Mesenchymal stem cell (in vitro differentiated cells and primary cell): Measurements from ENCODE around the gene RCOR1.

Source experiments
- DNase-seq: peaks from one replicate; pipeline ENCODE4 v3.0.0-alpha.2; 2013
- H2AFZ ChIP-seq: one replicate; pipeline ENCODE4 v1.6.1; 2013; ENCODE audit warnings: low read depth, mild to moderate bottlenecking, control low read depth, inconsistent platforms, low read length, moderate library complexity
- H2AK5ac ChIP-seq: 2 replicates; pipeline ENCODE4 v1.6.1; 2013; ENCODE audit warnings: low read length, moderate library complexity, mild to moderate bottlenecking, inconsistent platforms; ENCODE audit not compliant: severe bottlenecking
- H2BK120ac ChIP-seq: one replicate; pipeline ENCODE4 v1.6.1; 2013; ENCODE audit warnings: low read depth, mild to moderate bottlenecking, inconsistent platforms, low read length, moderate library complexity
- H2BK12ac ChIP-seq, 2 experiments: one replicate each; pipeline ENCODE4 v1.6.1; 2013; ENCODE audit warnings: inconsistent platforms in 2 of 2, low read length in 2 of 2, mild to moderate bottlenecking in 2 of 2, moderate library complexity in 2 of 2, control low read depth in 1 of 2
- H2BK15ac ChIP-seq: one replicate; pipeline ENCODE4 v1.6.1; 2013; ENCODE audit warnings: mild to moderate bottlenecking, low read depth, inconsistent platforms; ENCODE audit not compliant: poor library complexity, severe bottlenecking
- H2BK5ac ChIP-seq: 2 replicates; pipeline ENCODE4 v1.6.1; 2013; ENCODE audit warnings: low read depth, mild to moderate bottlenecking, low read length, control low read depth, inconsistent platforms; ENCODE audit not compliant: poor library complexity, severe bottlenecking
- H3K14ac ChIP-seq, 2 experiments: one replicate each; pipeline ENCODE4 v1.6.1; 2013; ENCODE audit warnings: inconsistent platforms in 2 of 2, low read length in 2 of 2, control low read depth in 1 of 2, mild to moderate bottlenecking in 1 of 2, moderate library complexity in 1 of 2
- H3K18ac ChIP-seq, 2 experiments: one replicate each; pipeline ENCODE4 v1.6.1; 2013; ENCODE audit warnings: inconsistent platforms in 2 of 2, low read length in 2 of 2, control low read depth in 1 of 2, low read depth in 1 of 2, mild to moderate bottlenecking in 1 of 2
- H3K23ac ChIP-seq, 2 experiments: one replicate each; pipeline ENCODE4 v1.6.1; 2013; ENCODE audit warnings: inconsistent platforms in 2 of 2, low read length in 2 of 2, mild to moderate bottlenecking in 2 of 2, moderate library complexity in 2 of 2, control low read depth in 1 of 2
- H3K27ac ChIP-seq: 2 replicates; pipeline ENCODE4 v1.5.1; 2013; ENCODE audit warnings: mild to moderate bottlenecking, moderate library complexity, low read length, control low read depth, inconsistent platforms; ENCODE audit not compliant: poor library complexity, severe bottlenecking
- H3K27me3 ChIP-seq, 2 experiments: 2 replicates each; pipeline versions ENCODE4 v1.6.1 to v1.7.0; 2013; ENCODE audit warnings: low read length in 2 of 2, mild to moderate bottlenecking in 2 of 2, moderate library complexity in 2 of 2, control low read depth in 1 of 2, inconsistent platforms in 1 of 2; ENCODE audit not compliant: control insufficient read depth in 1 of 2, insufficient read depth in 1 of 2
- H3K36me3 ChIP-seq, 2 experiments: 2 replicates each; pipeline versions ENCODE4 v1.6.1 to v1.7.0; 2013; ENCODE audit warnings: low read length in 2 of 2, control low read depth in 1 of 2, inconsistent platforms in 1 of 2, low read depth in 1 of 2, mild to moderate bottlenecking in 1 of 2; ENCODE audit not compliant: insufficient read depth in 2 of 2, control insufficient read depth in 1 of 2
- H3K4ac ChIP-seq, 2 experiments: one replicate each; pipeline ENCODE4 v1.6.1; 2013; ENCODE audit warnings: inconsistent platforms in 2 of 2, low read length in 2 of 2, mild to moderate bottlenecking in 2 of 2, moderate library complexity in 2 of 2, control low read depth in 1 of 2, low read depth in 1 of 2
- H3K4me1 ChIP-seq: 2 replicates; pipeline ENCODE4 v1.6.1; 2013; ENCODE audit warnings: low read depth, low read length, control low read depth; ENCODE audit not compliant: control insufficient read depth, insufficient read depth
- H3K4me2 ChIP-seq: 2 replicates; pipeline ENCODE4 v1.6.1; 2013; ENCODE audit warnings: low read length, mild to moderate bottlenecking, inconsistent platforms; ENCODE audit not compliant: poor library complexity, severe bottlenecking
- H3K4me3 ChIP-seq, 2 experiments: 2 replicates each; pipeline versions ENCODE4 v1.5.1 to v1.7.0; 2013; ENCODE audit warnings: low read length in 2 of 2, mild to moderate bottlenecking in 2 of 2, control low read depth in 1 of 2, low read depth in 1 of 2; ENCODE audit not compliant: insufficient read depth in 1 of 2
- H3K79me1 ChIP-seq: replicated peaks from 2 replicates; pipeline ENCODE4 v1.6.1; 2013; ENCODE audit warnings: mild to moderate bottlenecking, control low read depth, low read length, inconsistent platforms; ENCODE audit not compliant: poor library complexity, severe bottlenecking
- H3K9ac ChIP-seq: 2 replicates; pipeline ENCODE4 v1.7.0; 2013; ENCODE audit warnings: mild to moderate bottlenecking, low read length, moderate library complexity
- H3K9me3 ChIP-seq: 2 replicates; pipeline ENCODE4 v1.7.0; 2013; ENCODE audit warnings: mild to moderate bottlenecking, low read length; ENCODE audit not compliant: control insufficient read depth
- H4K8ac ChIP-seq: one replicate; pipeline ENCODE4 v1.6.1; 2013; ENCODE audit warnings: inconsistent platforms, mild to moderate bottlenecking, low read length, moderate library complexity
- H4K91ac ChIP-seq: one replicate; pipeline ENCODE4 v1.6.1; 2013; ENCODE audit warnings: mild to moderate bottlenecking, low read length, inconsistent platforms
- WGBS: methylation state at CpG from one replicate; pipeline ENCODE4 v1.1.7; 2013; ENCODE audit warnings: mixed read lengths; 5-methylcytosine and 5-hydroxymethylcytosine counted together

RCOR1 gene

GRCh38 chr14:102711207-102711606 lies 118.8 kb downstream of the RCOR1 start:
- Histone ChIP-seq H3K36me3 (peaks cover 10 to 60% of the 10 kb centered on the region in 2 experiments), H2BK15ac (no peak overlapping the region), H4K91ac (no peak overlapping the region), H3K79me1 (peaks cover 13% of the 10 kb centered on the region), H2BK120ac (no peak overlapping the region), H3K4me3 (no peak overlapping the region), H2AK5ac (no peak overlapping the region), H2AFZ (no peak overlapping the region), H3K4me1 (no peaks in the 10 kb centered on the region), H2BK5ac (no peak overlapping the region), H3K14ac (no peak overlapping the region), H3K9me3 (peaks cover under 1% of the 10 kb centered on the region), H3K9ac (no peak overlapping the region), H3K27ac (no peak overlapping the region), H3K27me3 (no peaks in the 10 kb centered on the region), H3K18ac (no peak overlapping the region), H3K4ac (no peak overlapping the region), H3K23ac (no peak overlapping the region), H3K4me2 (no peak overlapping the region), H2BK12ac (no peak overlapping the region), H4K8ac (no peak overlapping the region)
- DNase-seq, result no peak
- WGBS, result 88% methylated on average over 5 of the region's 6 CpGs

DNA sequence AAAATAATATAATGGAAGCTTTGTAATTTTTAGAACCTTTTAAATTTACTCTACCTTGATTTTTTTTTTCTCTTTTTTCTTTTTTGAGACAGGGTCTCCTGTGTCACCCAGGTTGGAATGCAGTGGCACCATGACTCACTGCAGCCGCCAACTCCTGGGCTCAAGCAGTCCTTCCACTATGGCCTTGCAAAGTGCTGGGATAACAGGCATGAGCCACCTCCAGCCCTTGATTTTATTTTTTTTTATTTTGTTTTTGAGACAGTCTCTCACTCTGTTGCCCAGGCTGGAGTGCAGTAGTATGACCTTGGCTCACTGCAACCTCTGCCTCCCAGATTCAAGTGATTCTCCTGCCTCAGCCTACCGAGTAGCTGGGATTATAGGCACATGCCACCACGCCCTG lies 119.5 kb downstream of the RCOR1 start:
- H2AK5ac ChIP-seq, result no peak overlapping the region
- no peak overlapping the region for H3K27ac ChIP-seq
- no peaks in the 10 kb centered on the region for H3K4me1 ChIP-seq
- H3K79me1 ChIP-seq, result peaks cover 11% of the 10 kb centered on the region
- WGBS, result 93% methylated on average over 3 of the region's 3 CpGs
- H3K9ac ChIP-seq, result no peak overlapping the region
- H3K14ac ChIP-seq, result no peak overlapping the region
- peaks cover 10 to 64% of the 10 kb centered on the region in 2 experiments for H3K36me3 ChIP-seq
- no peak overlapping the region for H3K4me2 ChIP-seq
- H2BK5ac ChIP-seq, result no peak overlapping the region
- no peak overlapping the region for H3K18ac ChIP-seq
- no peak overlapping the region for H4K91ac ChIP-seq
- H2BK120ac ChIP-seq, result no peak overlapping the region
- H3K23ac ChIP-seq, result no peak overlapping the region
- H3K9me3 ChIP-seq, result no peaks in the 10 kb centered on the region
- no peak for DNase-seq
- H3K4me3 ChIP-seq, result no peak overlapping the region
- H3K27me3 ChIP-seq, result no peaks in the 10 kb centered on the region
- H3K4ac ChIP-seq, result no peak overlapping the region
- no peak overlapping the region for H4K8ac ChIP-seq
- no peak overlapping the region for H2BK12ac ChIP-seq
- H2BK15ac ChIP-seq, result no peak overlapping the region
- H2AFZ ChIP-seq, result no peak overlapping the region

- no peak overlapping the region for H2BK120ac ChIP-seq
- H3K14ac ChIP-seq, result no peak overlapping the region
- H3K9me3 ChIP-seq, result no peaks in the 10 kb centered on the region
- no peak overlapping the region for H3K9ac ChIP-seq
- H4K8ac ChIP-seq, result no peak overlapping the region
- DNase-seq, result no peak
- no peak overlapping the region for H4K91ac ChIP-seq
- H3K36me3 ChIP-seq, result peaks cover 7 to 69% of the 10 kb centered on the region in 2 experiments
- H2AFZ ChIP-seq, result no peak overlapping the region
- H3K23ac ChIP-seq, result no peak overlapping the region
- H3K27ac ChIP-seq, result no peak overlapping the region
- H3K27me3 ChIP-seq, result no peaks in the 10 kb centered on the region
- H2BK12ac ChIP-seq, result no peak overlapping the region
- H3K4me2 ChIP-seq, result no peak overlapping the region
- no peak overlapping the region for H3K4me3 ChIP-seq
- no peak overlapping the region for H2BK5ac ChIP-seq
- H3K79me1 ChIP-seq, result peaks cover 21% of the 10 kb centered on the region
- H2AK5ac ChIP-seq, result no peak overlapping the region
- H3K4me1 ChIP-seq, result no peaks in the 10 kb centered on the region
- WGBS, result 90% methylated on average over 5 of the region's 5 CpGs
- no peak overlapping the region for H3K4ac ChIP-seq
- no peak overlapping the region for H3K18ac ChIP-seq
- no peak overlapping the region for H2BK15ac ChIP-seq
Measured at GRCh38 chr14:102717276-102717675, 124.8 kb downstream of the RCOR1 start.

- H3K4ac ChIP-seq, result no peak overlapping the region
- no peak overlapping the region for H2BK15ac ChIP-seq
- H2AK5ac ChIP-seq, result no peak overlapping the region
- no peak overlapping the region for H4K91ac ChIP-seq
- H3K23ac ChIP-seq, result no peak overlapping the region
- H3K27ac ChIP-seq, result no peak overlapping the region
- H3K36me3 ChIP-seq, result peaks cover 39 to 78% of the 10 kb centered on the region in 2 experiments
- no peak overlapping the region for H3K18ac ChIP-seq
- H3K4me2 ChIP-seq, result no peak overlapping the region
- H2BK12ac ChIP-seq, result no peak overlapping the region
- no peaks in the 10 kb centered on the region for H3K4me1 ChIP-seq
- no peak overlapping the region for H3K14ac ChIP-seq
- no peak overlapping the region for H2BK5ac ChIP-seq
- no peaks in the 10 kb centered on the region for H3K27me3 ChIP-seq
- no peak overlapping the region for H3K4me3 ChIP-seq
- WGBS, result 88% methylated on average over 4 of the region's 4 CpGs
- H2BK120ac ChIP-seq, result no peak overlapping the region
- H3K9me3 ChIP-seq, result no peaks in the 10 kb centered on the region
- DNase-seq, result no peak
- no peak overlapping the region for H3K9ac ChIP-seq
- no peak overlapping the region for H4K8ac ChIP-seq
- no peak overlapping the region for H2AFZ ChIP-seq
- H3K79me1 ChIP-seq, result peaks cover 18% of the 10 kb centered on the region
Measured at GRCh38 chr14:102722646-102723045, 130.2 kb downstream of the RCOR1 start.
